ENCODE data around the gene EHD1. TPM values are rescaled to one million over a fixed set of nuclear protein-coding genes. Genes with fewer than 3 reads are reported as not detected.
A peak's percentile ranks its signal among the peaks of the same experiment; 100 is the strongest.

Gene EHD1
- total RNA-seq, 4 donors from 2014 or later = 35.2 to 93.9 (median 42.6) TPM

- Histone ChIP-seq H3K9me3 (no peaks in the 10 kb centered on the region), H3K36me3 (peaks cover 0 to 29% (median 0%) of the 10 kb centered on the region in 3 donors), H3K4me1 (peaks cover 4 to 85% (median 69%) of the 10 kb centered on the region in 4 donors), H3K4me3 (peak overlapping the region in 1 of 4 donors; percentile 9), H3K27me3 (no peaks in the 10 kb centered on the region), H3K27ac (peak overlapping the region; percentile 30 to 98 (median 74))
- WGBS, 2 donors = 49 to 58% methylated on average over 11 to 20 of the region's 20 CpGs
- no peak for DNase-seq (ENCODE audit: low spot score in 2 of 2)
- TF ChIP-seq CTCF (IDR thresholded peaks at IDR 0.05) = no peak
- TF ChIP-seq POLR2A (IDR thresholded peaks at IDR 0.05) = no peak
- TF ChIP-seq EP300 (IDR thresholded peaks at IDR 0.05) = no peak
Measured at GRCh38 chr11:64870893-64871466, 7.4 kb downstream of the EHD1 start.

- Histone ChIP-seq H3K27me3 (no peaks in the 10 kb centered on the region), H3K4me3 (no peak overlapping the region), H3K36me3 (peaks cover 0 to 29% (median 0%) of the 10 kb centered on the region in 3 donors), H3K9me3 (no peaks in the 10 kb centered on the region), H3K27ac (peak overlapping the region; percentile 30 to 98 (median 74)), H3K4me1 (peaks cover 4 to 85% (median 66%) of the 10 kb centered on the region in 4 donors)
- no peak for TF ChIP-seq EP300 (IDR thresholded peaks at IDR 0.05)
- no peak for DNase-seq (ENCODE audit: low spot score in 2 of 2)
- 23 to 30% methylated on average over 17 to 19 of the region's 19 CpGs for WGBS, 2 donors
Measured at GRCh38 chr11:64870176-64870892, 8.1 kb downstream of the EHD1 start.

GRCh38 chr11:64869571-64870175, 8.7 kb downstream of the EHD1 start:
- TF ChIP-seq CTCF (IDR thresholded peaks at IDR 0.05) = no peak
- no peak for TF ChIP-seq POLR2A (IDR thresholded peaks at IDR 0.05)
- TF ChIP-seq EP300 (IDR thresholded peaks at IDR 0.05) = no peak
- no peak for DNase-seq (ENCODE audit: low spot score in 2 of 2)
- H3K4me3 ChIP-seq = no peak overlapping the region
- H3K36me3 ChIP-seq = peaks cover 0 to 29% (median 0%) of the 10 kb centered on the region in 3 donors
- H3K9me3 ChIP-seq = no peaks in the 10 kb centered on the region
- peak overlapping the region; percentile 30 to 98 (median 74) for H3K27ac ChIP-seq
- whole genome bisulfite sequencing, 2 donors = 62% methylated on average over 9 of the region's 9 CpGs; no CpG with 5 or more reads in 1 of the 2 donors
- H3K27me3 ChIP-seq = no peaks in the 10 kb centered on the region
- peaks cover 4 to 85% (median 65%) of the 10 kb centered on the region in 4 donors for H3K4me1 ChIP-seq

- Histone ChIP-seq H3K27me3 (no peaks in the 10 kb centered on the region), H3K4me3 (no peak overlapping the region), H3K36me3 (peaks cover 0 to 29% (median 0%) of the 10 kb centered on the region in 3 donors), H3K27ac (peak overlapping the region; percentile 30 to 98 (median 74)), H3K4me1 (peaks cover 4 to 85% (median 65%) of the 10 kb centered on the region in 4 donors), H3K9me3 (no peaks in the 10 kb centered on the region)
- TF ChIP-seq POLR2A (IDR thresholded peaks at IDR 0.05) (no peak), CTCF (IDR thresholded peaks at IDR 0.05) (no peak), EP300 (IDR thresholded peaks at IDR 0.05) (no peak)
- DNase-seq (ENCODE audit: low spot score in 2 of 2) = no peak
- 29 to 36% methylated on average over 19 to 21 of the region's 21 CpGs for WGBS, 2 donors
Measured at GRCh38 chr11:64868904-64869570, 9.4 kb downstream of the EHD1 start.

- peaks cover 0 to 20% (median 0%) of the 10 kb centered on the region in 3 donors for H3K36me3 ChIP-seq
- TF ChIP-seq CTCF (IDR thresholded peaks at IDR 0.05) (no peak), POLR2A (IDR thresholded peaks at IDR 0.05) (no peak), EP300 (IDR thresholded peaks at IDR 0.05) (no peak)
- no peaks in the 10 kb centered on the region for H3K9me3 ChIP-seq
- H3K4me3 ChIP-seq = no peak overlapping the region
- peaks cover 4 to 85% (median 72%) of the 10 kb centered on the region in 4 donors for H3K4me1 ChIP-seq
- no peaks in the 10 kb centered on the region for H3K27me3 ChIP-seq
- WGBS, 2 donors = 83 to 85% methylated on average over 28 of the region's 28 CpGs
- DNase-seq (ENCODE audit: low spot score in 2 of 2) = no peak
- peak overlapping the region in 3 of 4 donors; percentile 60 to 98 (median 87) for H3K27ac ChIP-seq
Measured at GRCh38 chr11:64867748-64868462, 10.5 kb downstream of the EHD1 start.
